ENCODE data around the gene JARID2. TPM values are rescaled to one million over a fixed set of nuclear protein-coding genes. Genes with fewer than 3 reads are reported as not detected.

The JARID2 gene
- total RNA-seq, 1 donor from 2014 or later, result 57.7 TPM

- Mint-ChIP-seq H3K27me3 (ENCODE audit: low read depth) (no peaks in the 10 kb centered on the region), H3K4me1 (ENCODE audit: low read depth) (peaks cover 58% of the 10 kb centered on the region), H3K4me3 (ENCODE audit: low read depth) (no peak overlapping the region), H3K36me3 (ENCODE audit: low read depth) (peaks cover 44% of the 10 kb centered on the region), H3K9me3 (no peaks in the 10 kb centered on the region), H3K27ac (no peak overlapping the region)
- DNase-seq (ENCODE audit: low spot score), result no peak
- intact Hi-C loops (cut with micrococcal nuclease), result no loop called here
Measured at GRCh38 chr6:15382089-15382488, 136.2 kb downstream of the JARID2 start.

- intact Hi-C loops (cut with micrococcal nuclease), result no loop called here
Measured at GRCh38 chr6:15382712-15383111, 136.8 kb downstream of the JARID2 start.

GRCh38 chr6:15384901-15385300 is 139.0 kb downstream of the JARID2 start:
- Mint-ChIP-seq H3K9me3 (no peaks in the 10 kb centered on the region), H3K4me3 (ENCODE audit: low read depth) (no peak overlapping the region), H3K27ac (peak overlapping the region; percentile 57), H3K4me1 (ENCODE audit: low read depth) (peaks cover 65% of the 10 kb centered on the region), H3K36me3 (ENCODE audit: low read depth) (peaks cover 38% of the 10 kb centered on the region), H3K27me3 (ENCODE audit: low read depth) (no peaks in the 10 kb centered on the region)
- intact Hi-C loops (cut with micrococcal nuclease), result loop anchor here (5.0 kb wide), 1 partner anchor 43 kb away; no protein-coding TSS in a partner anchor
- no peak for DNase-seq (ENCODE audit: low spot score)

More at GRCh38 chr6:15382712-15383111, 136.8 kb downstream of the JARID2 start:
- Mint-ChIP-seq H3K27me3 (ENCODE audit: low read depth) (no peaks in the 10 kb centered on the region), H3K36me3 (ENCODE audit: low read depth) (peaks cover 47% of the 10 kb centered on the region), H3K4me1 (ENCODE audit: low read depth) (peaks cover 62% of the 10 kb centered on the region), H3K9me3 (no peaks in the 10 kb centered on the region), H3K27ac (no peak overlapping the region), H3K4me3 (ENCODE audit: low read depth) (no peak overlapping the region)
- no peak for DNase-seq (ENCODE audit: low spot score)

DNA sequence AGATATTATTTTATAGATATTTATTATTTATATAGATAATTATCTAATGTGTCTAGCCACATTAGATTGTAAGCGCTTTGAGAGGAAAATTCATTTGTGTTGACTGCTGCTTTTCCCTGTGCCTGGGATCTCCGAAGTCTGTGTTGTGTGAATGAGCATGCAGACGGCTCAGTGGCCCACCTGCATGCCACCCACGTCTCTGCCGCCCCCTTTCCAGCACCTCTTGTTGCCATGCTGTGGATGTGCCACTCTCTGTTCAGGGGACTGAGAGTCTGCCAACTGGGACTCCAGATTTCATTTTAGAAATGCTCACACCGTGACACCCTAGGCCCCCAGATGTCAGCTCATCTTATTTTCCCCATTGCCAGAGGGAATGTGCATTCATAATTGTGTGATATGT is 139.7 kb downstream of the JARID2 start:
- no peak for DNase-seq (ENCODE audit: low spot score)
- intact Hi-C loops (cut with micrococcal nuclease), result loop anchor here (5.0 kb wide), 1 partner anchor 43 kb away; no protein-coding TSS in a partner anchor
- no peak overlapping the region for H3K4me3 Mint-ChIP-seq (ENCODE audit: low read depth)
- peaks cover 68% of the 10 kb centered on the region for H3K4me1 Mint-ChIP-seq (ENCODE audit: low read depth)
- no peak overlapping the region for H3K27ac Mint-ChIP-seq
- no peaks in the 10 kb centered on the region for H3K27me3 Mint-ChIP-seq (ENCODE audit: low read depth)
- H3K36me3 Mint-ChIP-seq (ENCODE audit: low read depth), result peaks cover 35% of the 10 kb centered on the region
- no peaks in the 10 kb centered on the region for H3K9me3 Mint-ChIP-seq

- Mint-ChIP-seq H3K4me1 (ENCODE audit: low read depth) (peaks cover 73% of the 10 kb centered on the region), H3K9me3 (no peaks in the 10 kb centered on the region), H3K4me3 (ENCODE audit: low read depth) (no peak overlapping the region), H3K36me3 (ENCODE audit: low read depth) (peaks cover 36% of the 10 kb centered on the region), H3K27me3 (ENCODE audit: low read depth) (no peaks in the 10 kb centered on the region), H3K27ac (peak overlapping the region; percentile 62)
- no peak for DNase-seq (ENCODE audit: low spot score)
- intact Hi-C loops (cut with micrococcal nuclease), result loop anchor here (5.0 kb wide), 1 partner anchor 44 kb away; no protein-coding TSS in a partner anchor
Measured at GRCh38 chr6:15386110-15386755, 140.4 kb downstream of the JARID2 start.

GRCh38 chr6:15386756-15387112 is 140.9 kb downstream of the JARID2 start:
- Mint-ChIP-seq H3K9me3 (no peaks in the 10 kb centered on the region), H3K27ac (peak overlapping the region; percentile 62), H3K4me3 (ENCODE audit: low read depth) (no peak overlapping the region), H3K4me1 (ENCODE audit: low read depth) (peaks cover 72% of the 10 kb centered on the region), H3K27me3 (ENCODE audit: low read depth) (no peaks in the 10 kb centered on the region), H3K36me3 (ENCODE audit: low read depth) (peaks cover 33% of the 10 kb centered on the region)
- no peak for DNase-seq (ENCODE audit: low spot score)
- intact Hi-C loops (cut with micrococcal nuclease), result loop anchor here (5.0 kb wide), 1 partner anchor 44 kb away; no protein-coding TSS in a partner anchor

DNA sequence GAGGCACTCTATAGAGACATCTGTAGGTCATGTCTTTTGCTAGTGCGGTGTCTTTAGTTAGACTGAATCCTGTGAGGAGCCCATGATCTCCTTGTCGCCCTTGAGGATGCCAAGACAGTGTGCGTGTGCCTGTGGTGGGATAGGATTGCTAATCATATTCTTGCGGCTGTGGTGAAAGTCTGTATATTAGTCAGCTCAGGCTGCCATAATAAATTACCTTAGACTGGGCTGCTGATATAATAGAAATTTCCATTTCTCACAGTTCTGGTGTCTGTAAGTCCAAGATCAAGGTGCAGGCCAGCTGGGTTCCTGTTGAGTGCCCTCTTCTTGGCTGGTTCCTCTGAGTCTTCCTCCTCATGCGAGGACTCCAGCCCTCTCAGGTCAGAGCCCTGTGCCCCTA is 141.2 kb downstream of the JARID2 start:
- Mint-ChIP-seq H3K9me3 (no peaks in the 10 kb centered on the region), H3K27me3 (ENCODE audit: low read depth) (no peaks in the 10 kb centered on the region), H3K4me1 (ENCODE audit: low read depth) (peaks cover 71% of the 10 kb centered on the region), H3K27ac (peak overlapping the region; percentile 3), H3K4me3 (ENCODE audit: low read depth) (no peak overlapping the region), H3K36me3 (ENCODE audit: low read depth) (peaks cover 35% of the 10 kb centered on the region)
- intact Hi-C loops (cut with micrococcal nuclease), result loop anchor here (5.0 kb wide), 1 partner anchor 45 kb away; no protein-coding TSS in a partner anchor
- DNase-seq (ENCODE audit: low spot score), result no peak

DNA sequence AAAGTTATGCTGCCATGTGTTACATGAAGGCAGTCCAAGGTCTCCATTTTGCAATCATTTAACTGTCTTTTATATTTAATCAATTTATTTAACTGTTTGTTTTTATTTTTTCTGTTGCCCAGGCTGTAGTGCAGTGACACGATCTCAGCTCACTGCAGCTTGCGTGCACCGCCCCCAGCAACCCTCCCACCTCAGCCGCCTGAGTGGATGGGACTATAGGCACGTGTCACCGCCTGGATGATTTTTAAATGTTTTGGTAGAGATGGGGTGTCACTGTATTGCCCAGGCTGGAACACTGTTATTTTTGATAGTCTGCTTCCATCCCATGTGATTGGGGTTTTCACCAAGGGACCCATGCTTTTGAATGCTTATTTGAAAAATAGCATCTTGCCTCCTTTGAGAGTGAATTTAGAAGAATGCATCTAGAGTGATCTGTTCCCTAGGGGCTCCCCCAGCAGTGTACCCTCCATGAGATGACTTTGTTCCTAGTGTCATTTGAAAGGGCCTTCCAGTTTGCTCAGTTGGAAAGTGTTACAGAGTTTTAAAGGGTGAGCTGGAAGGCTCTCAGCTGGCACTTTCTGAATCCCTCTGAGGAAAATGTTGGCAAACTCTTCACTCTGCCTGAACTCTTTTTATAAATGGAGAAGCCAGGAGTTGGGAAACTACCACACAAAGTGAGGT is 143.4 kb downstream of the JARID2 start:
- no peak for DNase-seq (ENCODE audit: low spot score)
- intact Hi-C loops (cut with micrococcal nuclease), result loop anchor here (5.0 kb wide), 1 partner anchor 47 kb away; no protein-coding TSS in a partner anchor
- peaks cover 78% of the 10 kb centered on the region for H3K4me1 Mint-ChIP-seq (ENCODE audit: low read depth)
- no peak overlapping the region for H3K4me3 Mint-ChIP-seq (ENCODE audit: low read depth)
- H3K9me3 Mint-ChIP-seq, result no peaks in the 10 kb centered on the region
- H3K36me3 Mint-ChIP-seq (ENCODE audit: low read depth), result peaks cover 44% of the 10 kb centered on the region
- no peaks in the 10 kb centered on the region for H3K27me3 Mint-ChIP-seq (ENCODE audit: low read depth)
- peak overlapping the region; percentile 33 for H3K27ac Mint-ChIP-seq

DNA sequence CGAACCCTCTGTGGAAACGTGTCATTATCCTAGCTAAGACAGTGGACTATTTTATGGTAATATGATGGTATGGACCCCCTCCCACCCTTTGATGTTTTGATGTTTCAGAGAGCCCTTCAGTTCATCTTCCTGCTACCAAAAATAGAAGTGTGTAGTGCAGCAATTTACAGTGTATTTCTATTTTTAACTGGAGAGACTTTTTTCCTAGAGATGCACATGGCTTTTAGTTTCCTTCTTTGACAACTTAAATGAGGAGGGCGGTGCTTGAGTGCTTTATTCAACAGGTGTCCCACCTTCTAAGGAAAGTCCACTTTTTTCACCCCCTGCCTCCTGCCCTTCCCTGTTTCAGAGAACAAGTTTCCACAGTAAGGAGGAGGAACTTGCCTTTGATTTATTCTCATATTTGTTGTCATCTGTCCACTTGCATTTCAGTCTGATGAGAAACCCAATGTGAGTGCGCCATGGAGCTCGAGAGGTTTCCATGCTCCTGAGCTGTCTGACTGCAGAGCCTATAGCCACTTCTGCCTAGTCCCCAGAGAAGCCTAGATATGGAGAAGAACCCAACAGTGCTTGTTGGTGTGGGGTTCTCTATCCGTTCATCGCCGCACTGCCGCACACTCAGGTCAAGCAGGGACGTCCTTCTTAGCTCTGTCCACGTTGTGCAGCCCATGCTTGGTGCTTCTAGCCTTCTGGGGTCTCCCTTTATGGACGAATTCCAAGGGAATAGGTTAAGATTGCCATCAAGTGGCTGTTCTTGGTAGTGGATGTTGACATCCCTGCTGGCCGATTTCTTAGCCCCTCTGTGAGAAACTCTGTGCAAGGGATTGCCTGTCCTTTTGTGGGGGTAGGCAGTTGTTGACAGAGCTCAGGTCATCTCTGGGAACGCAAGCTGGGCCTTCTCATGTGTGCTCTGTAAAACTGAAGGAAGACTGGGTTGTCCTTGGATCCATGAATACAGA is 144.2 kb downstream of the JARID2 start:
- peak overlapping the region; percentile 33 for H3K27ac Mint-ChIP-seq

DNA sequence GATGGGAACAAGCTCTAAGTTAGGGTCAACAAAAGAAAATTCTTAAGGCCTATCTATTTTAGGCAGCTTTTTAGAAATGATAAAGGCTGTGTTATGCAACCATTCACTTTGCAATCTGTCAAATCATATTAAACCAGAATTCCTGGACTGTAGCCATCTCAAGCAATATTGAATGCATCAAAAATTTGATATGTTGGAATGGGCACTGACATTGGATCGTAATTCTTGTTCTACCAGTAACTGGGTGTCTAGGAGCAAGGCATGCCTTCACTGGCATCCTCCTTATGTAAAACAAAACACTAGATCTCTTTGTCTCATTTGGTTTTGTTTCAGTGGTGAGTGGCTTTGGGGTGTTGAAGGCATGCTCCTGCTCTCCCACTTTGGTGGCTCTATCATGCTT is 145.6 kb downstream of the JARID2 start:
- H3K27me3 Mint-ChIP-seq (ENCODE audit: low read depth), result no peaks in the 10 kb centered on the region
- intact Hi-C loops (cut with micrococcal nuclease), result no loop called here
- H3K4me3 Mint-ChIP-seq (ENCODE audit: low read depth), result no peak overlapping the region
- no peaks in the 10 kb centered on the region for H3K9me3 Mint-ChIP-seq
- peaks cover 55% of the 10 kb centered on the region for H3K36me3 Mint-ChIP-seq (ENCODE audit: low read depth)
- no peak for DNase-seq (ENCODE audit: low spot score)
- H3K4me1 Mint-ChIP-seq (ENCODE audit: low read depth), result peaks cover 74% of the 10 kb centered on the region
- peak overlapping the region; percentile 51 for H3K27ac Mint-ChIP-seq

More for the DNA sequence above, 144.2 kb downstream of the JARID2 start:
- Mint-ChIP-seq H3K36me3 (ENCODE audit: low read depth) (peaks cover 51% of the 10 kb centered on the region), H3K4me3 (ENCODE audit: low read depth) (no peak overlapping the region), H3K9me3 (no peaks in the 10 kb centered on the region), H3K4me1 (ENCODE audit: low read depth) (peaks cover 79% of the 10 kb centered on the region), H3K27me3 (ENCODE audit: low read depth) (no peaks in the 10 kb centered on the region)
- DNase-seq (ENCODE audit: low spot score), result no peak
- intact Hi-C loops (cut with micrococcal nuclease), result loop anchor here (5.0 kb wide), 1 partner anchor 48 kb away; no protein-coding TSS in a partner anchor

DNA sequence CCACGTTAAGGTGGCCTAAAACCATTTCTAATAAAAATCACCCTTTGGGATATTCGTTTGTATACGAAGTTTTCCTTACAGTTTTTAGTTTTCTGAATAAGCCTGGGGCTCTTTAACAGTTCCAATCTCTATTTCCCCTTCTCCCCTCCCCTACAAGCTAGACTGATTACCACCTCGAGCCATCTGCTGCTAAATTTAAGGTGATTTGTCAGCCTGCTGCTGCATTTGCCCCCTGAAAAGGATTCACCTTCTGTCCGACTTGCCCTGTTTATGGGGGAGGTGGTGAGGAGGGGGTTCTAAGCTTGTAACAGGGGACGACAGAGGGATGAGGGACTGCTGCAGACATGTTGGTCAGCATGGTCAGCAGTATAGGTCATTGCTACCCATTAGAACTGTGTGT is 146.3 kb downstream of the JARID2 start:
- H3K4me1 Mint-ChIP-seq (ENCODE audit: low read depth), result peaks cover 70% of the 10 kb centered on the region
- no peaks in the 10 kb centered on the region for H3K27me3 Mint-ChIP-seq (ENCODE audit: low read depth)
- no peaks in the 10 kb centered on the region for H3K9me3 Mint-ChIP-seq
- intact Hi-C loops (cut with micrococcal nuclease), result no loop called here
- no peak for DNase-seq (ENCODE audit: low spot score)
- no peak overlapping the region for H3K27ac Mint-ChIP-seq
- no peak overlapping the region for H3K4me3 Mint-ChIP-seq (ENCODE audit: low read depth)
- peaks cover 54% of the 10 kb centered on the region for H3K36me3 Mint-ChIP-seq (ENCODE audit: low read depth)

GRCh38 chr6:15393605-15394004 is 147.7 kb downstream of the JARID2 start:
- peaks cover 51% of the 10 kb centered on the region for H3K36me3 Mint-ChIP-seq (ENCODE audit: low read depth)
- no peak overlapping the region for H3K27ac Mint-ChIP-seq
- DNase-seq (ENCODE audit: low spot score), result no peak
- H3K9me3 Mint-ChIP-seq, result no peaks in the 10 kb centered on the region
- peaks cover 70% of the 10 kb centered on the region for H3K4me1 Mint-ChIP-seq (ENCODE audit: low read depth)
- H3K27me3 Mint-ChIP-seq (ENCODE audit: low read depth), result no peaks in the 10 kb centered on the region
- intact Hi-C loops (cut with micrococcal nuclease), result no loop called here
- H3K4me3 Mint-ChIP-seq (ENCODE audit: low read depth), result no peak overlapping the region

Measured in activated T-helper 2 cell treated with anti-CD3 and anti-CD28 coated beads, Interferon-gamma antibody, Interleukin-2, Interleukin-4, amounts not matched to agents 10 μg/mL and 5 μg/mL and 100 μg/mL, durations not matched to agents 14 hours and 24 hours and 36 hours (primary cell).